Skin epidermis (tissue), 12 donors: ENCODE data around the gene FBXO11.
A peak's percentile ranks its signal among the peaks of the same experiment; 100 is the strongest.
"Not testable (repeated sequence)": the region's sequence is repeated elsewhere in the genome, so short reads cannot be mapped to it uniquely, and the experiment has no call there.

Experiments used
- H3K27ac ChIP-seq, 21 experiments: fragments of 200-600 bp; sonication (generic) in 11 of 21; one replicate each; pipeline ENCODE4 v1.5.0; 2020; ENCODE audit warnings: mild to moderate bottlenecking in 3 of 21, inconsistent platforms in 2 of 21, moderate library complexity in 2 of 21
- H3K4me3 ChIP-seq, 7 experiments: fragments of 200-600 bp; sonication (generic) in 2 of 7; one replicate each; pipeline ENCODE4 v1.5.0; 2020; ENCODE audit warnings: inconsistent platforms in 2 of 7, mild to moderate bottlenecking in 2 of 7, moderate library complexity in 1 of 7

FBXO11 gene

GRCh38 chr2:47906157-47907038 lies at the start of gene FBXO11:
FBXO11 (minus strand) TSS chr2:47906498; CDS start chr2:47905720, 778 bp downstream.
- peak within 1 kb of the TSS; percentile 58 to 92 (median 87) for H3K4me3 ChIP-seq
- H3K27ac ChIP-seq, result peak within 1 kb of the TSS; percentile 85 to 100 (median 99)

DNA sequence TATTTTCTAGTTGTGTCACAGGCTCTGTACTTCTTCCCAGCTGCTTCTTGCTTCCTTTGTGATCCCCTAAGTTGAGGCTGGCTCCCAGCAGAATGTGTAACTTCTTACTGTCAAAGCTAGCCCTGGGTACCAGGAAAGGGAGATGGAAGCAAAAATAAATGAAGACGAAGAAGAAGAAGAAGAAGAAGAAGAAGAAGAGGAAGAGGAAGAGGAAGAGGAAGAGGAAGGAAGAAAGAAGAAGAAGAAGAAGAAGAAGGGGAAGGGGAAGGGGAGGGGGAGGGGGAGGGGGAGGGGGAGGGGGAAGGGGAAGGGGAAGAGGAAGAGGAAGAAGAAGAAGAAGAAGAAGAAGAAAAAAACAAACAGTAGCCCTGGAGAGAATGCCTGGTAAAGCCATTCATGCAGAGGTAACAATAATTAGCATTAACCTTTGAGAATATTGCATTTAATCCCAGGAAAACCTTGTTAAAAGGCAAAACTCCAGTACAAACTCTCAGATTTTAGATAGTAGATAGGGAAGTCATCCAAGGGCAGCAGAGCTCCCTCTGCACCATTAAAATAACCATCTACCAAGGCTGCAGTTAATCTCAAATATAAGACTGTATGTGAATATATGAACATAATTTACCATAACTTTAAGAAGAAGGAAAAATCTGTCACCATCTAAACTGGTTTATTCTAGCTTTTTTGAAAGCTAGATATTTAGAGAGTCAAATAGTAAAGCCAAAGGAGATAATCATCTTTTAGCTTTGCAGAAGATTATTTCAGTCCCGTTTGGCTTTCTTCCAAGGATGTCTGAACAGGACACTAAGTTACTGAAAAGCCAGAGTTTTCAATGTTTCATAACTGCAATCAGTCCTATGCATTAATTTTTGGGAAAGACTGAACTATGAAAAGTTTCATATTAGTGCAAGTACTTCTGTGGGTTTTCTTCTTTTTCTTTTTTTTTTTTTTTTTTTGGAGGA lies 44.3 kb upstream of the FBXO11 start:
- no peak overlapping the region for H3K27ac ChIP-seq

DNA sequence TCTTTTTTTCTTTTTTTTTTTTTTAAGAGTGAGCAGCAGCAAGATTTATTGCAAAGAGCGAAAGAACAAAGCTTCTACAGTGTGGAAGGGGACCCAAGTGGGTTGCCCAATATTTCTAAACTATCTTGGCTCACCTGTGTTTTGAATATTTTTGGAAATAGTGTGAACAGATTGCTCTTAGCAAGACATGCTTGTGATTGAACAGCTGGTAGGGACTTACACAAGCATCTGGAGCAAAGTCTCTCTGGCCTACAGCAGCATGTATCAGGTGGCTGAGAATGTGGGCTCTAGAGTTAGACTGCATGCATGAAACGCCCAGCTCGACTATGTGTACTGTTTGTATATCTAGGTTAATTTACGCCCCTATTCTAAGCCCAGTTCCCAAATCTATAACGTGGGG lies 40.3 kb upstream of the FBXO11 start:
- Histone ChIP-seq H3K4me3 (no peak overlapping the region), H3K27ac (no peak overlapping the region)

More for the DNA sequence above, 44.3 kb upstream of the FBXO11 start:
- no peak overlapping the region for H3K4me3 ChIP-seq

- no peak overlapping the region for H3K4me3 ChIP-seq
- no peak overlapping the region for H3K27ac ChIP-seq
Observed at GRCh38 chr2:47945046-47945781, 38.9 kb upstream of the FBXO11 start.

DNA sequence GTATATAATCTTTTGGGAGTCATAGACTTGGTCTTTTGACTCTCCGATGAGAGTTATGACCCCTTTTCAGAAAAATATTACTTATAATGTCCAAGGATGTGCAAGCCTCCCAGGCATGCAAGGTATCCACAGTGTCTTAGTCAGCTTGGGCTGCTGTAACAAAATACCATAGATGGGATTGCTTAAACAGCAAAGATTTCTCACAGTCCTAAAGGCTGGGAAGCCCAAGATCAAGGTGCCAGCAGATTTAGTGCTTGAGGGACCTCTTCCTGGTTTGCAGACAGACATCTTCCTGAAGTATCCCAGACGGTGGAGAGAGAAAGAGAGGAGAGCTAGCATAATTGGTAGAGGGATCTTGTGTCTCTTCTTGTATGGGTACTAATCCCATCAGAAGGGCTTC lies 35.6 kb upstream of the FBXO11 start:
- H3K4me3 ChIP-seq, result no peak overlapping the region

GRCh38 chr2:47937677-47938076 lies 31.4 kb upstream of the FBXO11 start:
- Histone ChIP-seq H3K4me3 (no peak overlapping the region), H3K27ac (no peak overlapping the region)

More for the DNA sequence above, 35.6 kb upstream of the FBXO11 start:
- no peak overlapping the region for H3K27ac ChIP-seq

GRCh38 chr2:47935071-47935470 lies 28.8 kb upstream of the FBXO11 start:
- no peak overlapping the region for H3K4me3 ChIP-seq
- no peak overlapping the region for H3K27ac ChIP-seq

- no peak overlapping the region for H3K4me3 ChIP-seq
- peak overlapping the region in 1 of 21 experiments; percentile 6 for H3K27ac ChIP-seq
Observed at GRCh38 chr2:47918043-47918442, 11.7 kb upstream of the FBXO11 start.

- Histone ChIP-seq H3K27ac (peak overlapping the region in 1 of 21 experiments; percentile 6), H3K4me3 (no peak overlapping the region)
Observed at GRCh38 chr2:47917276-47917961, 11.1 kb upstream of the FBXO11 start.

GRCh38 chr2:47916412-47916811 lies 10.1 kb upstream of the FBXO11 start:
- no peak overlapping the region for H3K27ac ChIP-seq
- no peak overlapping the region for H3K4me3 ChIP-seq

DNA sequence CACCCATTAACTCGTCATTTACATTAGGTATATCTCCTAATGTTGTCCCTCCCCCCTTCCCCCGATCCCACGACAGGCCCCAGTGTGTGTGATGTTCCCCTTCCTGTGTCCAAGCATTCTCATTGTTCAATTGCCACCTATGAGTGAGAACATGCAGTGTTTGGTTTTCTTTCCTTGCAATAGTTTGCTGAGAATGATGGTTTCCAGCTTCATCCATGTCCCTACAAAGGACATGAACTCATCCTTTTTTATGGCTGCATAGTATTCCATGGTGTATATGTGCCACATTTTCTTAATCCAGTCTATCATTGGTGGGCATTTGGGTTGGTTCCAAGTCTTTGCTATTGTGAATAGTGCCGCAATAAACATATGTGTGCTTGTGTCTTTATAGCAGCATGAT lies 4.4 kb upstream of the FBXO11 start:
- H3K27ac ChIP-seq, H3K4me3 ChIP-seq: not testable (repeated sequence)

- Histone ChIP-seq H3K27ac (no peak overlapping the region), H3K4me3 (no peak overlapping the region)
Observed at GRCh38 chr2:47908682-47909081, 2.4 kb upstream of the FBXO11 start.

- H3K27ac ChIP-seq, result peak overlapping the region in 20 of 21 experiments; percentile 92 to 100 (median 100)
- peak overlapping the region; percentile 58 to 92 (median 87) for H3K4me3 ChIP-seq
Observed at GRCh38 chr2:47907039-47907781, 912 bp upstream of the FBXO11 start.

- Histone ChIP-seq H3K27ac (peak overlapping the region; percentile 85 to 100 (median 99)), H3K4me3 (peak overlapping the region; percentile 58 to 92 (median 87))
Observed at GRCh38 chr2:47905386-47906156, 727 bp downstream of the FBXO11 start.

- Histone ChIP-seq H3K27ac (peak overlapping the region in 20 of 21 experiments; percentile 92 to 100 (median 100)), H3K4me3 (peak overlapping the region; percentile 58 to 92 (median 87))
Observed at GRCh38 chr2:47903781-47904490, 2.4 kb downstream of the FBXO11 start.

GRCh38 chr2:47901892-47902291 lies 4.4 kb downstream of the FBXO11 start:
- not testable (repeated sequence) for H3K27ac ChIP-seq, H3K4me3 ChIP-seq

DNA sequence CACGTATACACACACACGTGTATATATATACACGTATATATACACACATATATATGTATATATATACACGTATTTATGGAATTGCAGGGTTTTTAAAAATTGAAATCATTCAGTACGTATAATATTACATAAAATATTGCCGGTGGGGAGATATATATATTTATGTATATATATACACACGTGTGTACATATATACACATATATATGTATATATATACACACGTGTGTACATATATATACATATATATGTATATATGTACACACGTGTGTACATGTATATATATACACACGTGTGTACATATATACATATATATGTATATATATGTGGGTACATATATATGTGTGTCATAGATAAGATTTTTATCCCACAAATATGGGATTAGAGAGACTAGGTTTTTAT lies 5.4 kb downstream of the FBXO11 start:
- no peak overlapping the region for H3K27ac ChIP-seq
- H3K4me3 ChIP-seq, result no peak overlapping the region
